A549 treated with CORT108297 at 1 μM for 4 hours (cell line): ENCODE results near the gene AIG1. TPM values are rescaled to one million over a fixed set of nuclear protein-coding genes. Genes with fewer than 3 reads are reported as not detected.

ENCODE experiments used
- total RNA-seq: library from RNA; stranded (reverse); fragments of 200-300 nt; extraction: Qiagen RNA extraction; gene quantifications from 5 replicates; pipeline ENCODE4 v1.2.3, GENCODE V29; 2022

The AIG1 gene, protein sequence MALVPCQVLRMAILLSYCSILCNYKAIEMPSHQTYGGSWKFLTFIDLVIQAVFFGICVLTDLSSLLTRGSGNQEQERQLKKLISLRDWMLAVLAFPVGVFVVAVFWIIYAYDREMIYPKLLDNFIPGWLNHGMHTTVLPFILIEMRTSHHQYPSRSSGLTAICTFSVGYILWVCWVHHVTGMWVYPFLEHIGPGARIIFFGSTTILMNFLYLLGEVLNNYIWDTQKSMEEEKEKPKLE
- total RNA-seq, result 23.2 to 28.7 TPM (median 26.4 TPM) in 5 replicates

DNA sequence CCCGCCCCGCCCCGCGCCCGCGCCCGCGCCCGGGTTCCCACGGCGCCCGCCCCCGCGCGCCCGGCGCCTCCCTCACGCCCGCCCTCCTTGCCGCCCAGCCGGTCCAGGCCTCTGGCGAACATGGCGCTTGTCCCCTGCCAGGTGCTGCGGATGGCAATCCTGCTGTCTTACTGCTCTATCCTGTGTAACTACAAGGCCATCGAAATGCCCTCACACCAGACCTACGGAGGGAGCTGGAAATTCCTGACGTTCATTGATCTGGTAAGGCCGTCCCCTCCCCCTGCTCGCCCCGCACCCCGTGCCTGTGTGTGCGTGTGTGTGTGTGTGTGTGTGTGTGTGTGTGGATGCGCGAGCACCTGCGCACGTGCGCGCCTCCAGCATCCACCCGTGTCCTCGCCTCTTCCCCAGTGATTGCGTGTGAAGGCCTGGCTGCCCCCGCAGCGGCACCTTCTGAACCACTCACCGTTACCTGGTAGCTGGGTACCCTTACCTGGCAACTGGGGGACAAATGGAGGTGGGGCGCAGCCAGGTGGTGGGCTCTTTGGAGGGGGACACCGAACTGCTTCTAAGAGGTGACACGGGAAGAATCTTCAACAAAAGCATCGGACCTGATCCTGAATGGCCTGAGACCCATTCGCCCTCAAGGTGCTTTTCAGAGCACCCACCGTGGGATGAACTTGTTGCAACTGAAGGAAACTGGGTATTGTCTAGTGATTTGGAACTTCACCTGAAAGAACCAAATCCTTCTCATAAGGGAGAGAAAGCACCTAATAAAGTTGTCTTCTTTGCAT, at the start of gene AIG1:
Gene AIG1, plus strand, starts transcription at position 84 of the 791 bp plus-strand sequence. Its CDS starts 37 bp downstream, at position 121.

Other genes with a start within 250 kb of the AIG1 start
- gene HIVEP2, start 115.7 kb upstream of the AIG1 start, total RNA-seq, result 2.2 to 4.6 TPM (median 3.7 TPM) in 5 replicates